ENCODE data around the gene GRID1.

The GRID1 gene

DNA sequence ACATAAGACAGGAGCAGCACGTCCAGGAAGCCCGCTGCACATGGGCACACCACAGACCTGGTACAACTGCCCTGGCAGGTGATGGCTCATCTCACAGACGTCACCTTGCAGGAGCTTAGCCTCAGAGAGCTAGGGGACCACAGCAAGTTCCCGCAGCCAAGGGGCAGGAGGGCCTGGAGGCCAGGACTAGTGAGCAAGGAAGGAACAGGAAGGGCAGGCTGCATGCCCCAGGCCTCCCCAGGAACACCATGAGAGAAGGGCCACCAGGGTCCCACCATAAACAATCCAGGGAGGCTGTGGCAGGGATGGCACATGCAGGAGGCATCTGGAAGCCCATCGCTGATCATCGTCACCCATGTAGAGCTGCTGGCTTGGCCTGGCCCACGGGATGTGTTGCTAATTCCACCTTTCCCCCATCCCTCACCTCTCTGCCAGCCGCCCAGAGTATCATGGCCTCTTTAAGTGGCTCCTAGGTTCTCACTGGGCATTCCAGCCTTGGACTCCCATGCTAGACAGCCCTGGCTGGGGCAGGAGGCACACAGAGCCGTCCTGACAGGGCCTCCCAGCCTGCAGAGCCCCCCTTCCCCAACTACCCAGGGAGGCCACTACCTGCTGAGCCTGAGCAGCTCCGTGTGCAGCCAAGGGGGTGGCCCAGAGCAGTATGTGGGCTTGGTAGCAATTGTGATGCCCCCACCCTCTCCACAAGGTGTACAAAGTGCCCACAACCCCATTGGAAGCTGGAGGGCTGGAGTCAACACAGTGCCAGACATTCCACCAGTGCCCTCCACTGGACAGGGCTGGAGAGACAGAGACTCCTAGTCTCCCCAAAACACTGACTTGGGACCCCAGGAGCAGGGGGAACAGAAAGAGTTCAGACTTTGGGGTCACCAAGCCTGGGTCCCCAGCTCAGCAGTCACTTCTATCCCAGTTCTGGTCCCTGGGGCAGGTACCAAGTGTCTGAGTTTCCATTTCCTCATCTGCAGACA is 35.5 kb downstream of the GRID1 start:
- CTCF ChIA-PET, result interaction anchor here (0.6 kb wide), 1 partner anchor 168 kb away, joined by 3 read pairs; no protein-coding TSS in a partner anchor

DNA sequence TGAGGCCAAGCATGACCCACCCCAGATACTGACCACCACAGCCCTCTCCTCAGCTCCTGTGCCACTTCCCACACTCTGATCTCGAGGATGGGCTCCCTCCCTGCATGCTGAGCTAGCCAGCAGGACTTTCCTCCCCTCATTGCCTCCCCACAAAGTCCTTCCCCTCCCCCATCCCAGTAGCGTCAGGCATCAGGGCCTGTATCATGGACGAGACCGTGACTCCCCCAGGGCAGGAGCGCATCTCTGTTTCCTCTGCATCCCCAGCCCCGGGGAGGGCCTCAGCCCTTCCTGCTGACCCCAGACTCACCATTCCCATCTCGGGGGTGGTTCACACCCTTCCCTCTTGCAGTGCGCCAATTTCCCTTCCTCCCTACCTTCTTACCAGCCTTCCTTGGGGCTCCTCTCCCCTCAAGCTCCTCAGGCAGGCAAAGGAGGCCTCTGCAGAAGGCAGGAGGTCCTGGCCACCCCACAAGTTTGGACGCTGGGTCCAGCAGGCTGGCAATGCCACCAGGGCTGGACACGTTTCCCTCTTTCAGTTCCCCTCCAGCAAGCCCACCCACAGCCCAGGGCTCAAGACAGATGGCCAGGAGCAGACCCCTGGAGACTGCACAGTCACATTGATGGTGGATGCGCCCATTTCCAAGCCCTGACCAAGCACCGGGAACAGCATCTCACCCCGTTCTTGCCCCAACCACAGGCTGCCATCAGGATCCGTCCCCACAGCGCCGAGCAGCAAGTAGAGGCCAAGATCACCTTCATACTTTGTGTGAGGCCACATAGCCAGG is 36.5 kb downstream of the GRID1 start:
- ChIA-PET POLR2A (no interaction called here), CTCF (interaction anchor here (0.6 kb wide), 1 partner anchor 167 kb away, joined by 3 read pairs; no protein-coding TSS in a partner anchor)
- TF ChIP-seq SALL2 (tag by site-specific recombination; IDR thresholded peaks at IDR 0.05; ENCODE audit: borderline replicate concordance), result no peak
- TF ChIP-seq ZNF157 (tag by site-specific recombination; IDR thresholded peaks at IDR 0.05), result no peak
- TF ChIP-seq ZNF394 (tag by site-specific recombination; IDR thresholded peaks at IDR 0.05; ENCODE audit: borderline replicate concordance), result no peak
- TF ChIP-seq ZNF146 (tag by site-specific recombination; IDR thresholded peaks at IDR 0.05), result no peak
- no peak for TF ChIP-seq ZBTB1 (tag by site-specific recombination; IDR thresholded peaks at IDR 0.05)
- no peak for TF ChIP-seq WT1 (tag by site-specific recombination; IDR thresholded peaks at IDR 0.05)
- no peak for TF ChIP-seq ZNF777 (tag by site-specific recombination; IDR thresholded peaks at IDR 0.05; ENCODE audit: borderline replicate concordance)
- TF ChIP-seq ZNF610 (tag by site-specific recombination; IDR thresholded peaks at IDR 0.05; ENCODE audit: borderline replicate concordance), result no peak
- TF ChIP-seq ZNF221 (tag by site-specific recombination; IDR thresholded peaks at IDR 0.05; ENCODE audit: borderline replicate concordance), result no peak
- TF ChIP-seq, protein P1, sequence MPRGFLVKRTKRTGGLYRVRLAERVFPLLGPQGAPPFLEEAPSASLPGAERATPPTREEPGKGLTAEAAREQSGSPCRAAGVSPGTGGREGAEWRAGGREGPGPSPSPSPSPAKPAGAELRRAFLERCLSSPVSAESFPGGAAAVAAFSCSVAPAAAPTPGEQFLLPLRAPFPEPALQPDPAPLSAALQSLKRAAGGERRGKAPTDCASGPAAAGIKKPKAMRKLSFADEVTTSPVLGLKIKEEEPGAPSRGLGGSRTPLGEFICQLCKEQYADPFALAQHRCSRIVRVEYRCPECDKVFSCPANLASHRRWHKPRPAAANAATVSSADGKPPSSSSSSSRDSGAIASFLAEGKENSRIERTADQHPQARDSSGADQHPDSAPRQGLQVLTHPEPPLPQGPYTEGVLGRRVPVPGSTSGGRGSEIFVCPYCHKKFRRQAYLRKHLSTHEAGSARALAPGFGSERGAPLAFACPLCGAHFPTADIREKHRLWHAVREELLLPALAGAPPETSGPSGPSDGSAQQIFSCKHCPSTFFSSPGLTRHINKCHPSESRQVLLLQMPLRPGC (tag by site-specific recombination; IDR thresholded peaks at IDR 0.05), result no peak
- TF ChIP-seq HOXA7 (CRISPR knock-in tag; IDR thresholded peaks at IDR 0.05; ENCODE audit: borderline replicate concordance), result no peak
- no peak for TF ChIP-seq ZNF473 (tag by site-specific recombination; IDR thresholded peaks at IDR 0.05)
- TF ChIP-seq ZNF223 (tag by site-specific recombination; IDR thresholded peaks at IDR 0.05), result no peak
- TF ChIP-seq, protein P2, sequence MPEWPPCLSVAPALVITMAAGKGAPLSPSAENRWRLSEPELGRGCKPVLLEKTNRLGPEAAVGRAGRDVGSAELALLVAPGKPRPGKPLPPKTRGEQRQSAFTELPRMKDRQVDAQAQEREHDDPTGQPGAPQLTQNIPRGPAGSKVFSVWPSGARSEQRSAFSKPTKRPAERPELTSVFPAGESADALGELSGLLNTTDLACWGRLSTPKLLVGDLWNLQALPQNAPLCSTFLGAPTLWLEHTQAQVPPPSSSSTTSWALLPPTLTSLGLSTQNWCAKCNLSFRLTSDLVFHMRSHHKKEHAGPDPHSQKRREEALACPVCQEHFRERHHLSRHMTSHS (tag by site-specific recombination; IDR thresholded peaks at IDR 0.05), result no peak
- no peak for TF ChIP-seq BCL11B (tag by site-specific recombination; IDR thresholded peaks at IDR 0.05; ENCODE audit: low read depth)
- TF ChIP-seq ZNF335 (tag by site-specific recombination; conservative IDR thresholded peaks at IDR 0.05), result no peak
- no peak for TF ChIP-seq ZNF426 (tag by site-specific recombination; IDR thresholded peaks at IDR 0.05)

More for the DNA sequence above, 35.5 kb downstream of the GRID1 start:
- POLR2A ChIA-PET, result no interaction called here
- TF ChIP-seq TRIM28 (IDR thresholded peaks at IDR 0.05; ENCODE audit: borderline replicate concordance, low read length) (no peak), ZNF221 (tag by site-specific recombination; IDR thresholded peaks at IDR 0.05; ENCODE audit: borderline replicate concordance) (no peak), ZIC2 (tag by site-specific recombination; IDR thresholded peaks at IDR 0.05) (peak; percentile 74)
- no peaks in the 10 kb centered on the region for H3K9me3 ChIP-seq (ENCODE audit: control insufficient read depth, insufficient read depth, low read depth, low read length)
- no peak overlapping the region for H3K27ac ChIP-seq (ENCODE audit: extremely low read depth, low read depth, low read length)
- no peak overlapping the region for H3K4me3 ChIP-seq (ENCODE audit: low read depth, low read length)
- H3K4me1 ChIP-seq (ENCODE audit: control insufficient read depth, insufficient read depth, low read length), result no peaks in the 10 kb centered on the region
- H3K36me3 ChIP-seq (ENCODE audit: control insufficient read depth in 2 of 2, insufficient read depth in 1 of 2, low read length in 2 of 2), result no peaks in the 10 kb centered on the region

More for the DNA sequence above, 36.5 kb downstream of the GRID1 start:
- Histone ChIP-seq H3K4me1 (ENCODE audit: control insufficient read depth, insufficient read depth, low read length) (no peaks in the 10 kb centered on the region), H3K27ac (ENCODE audit: extremely low read depth, low read depth, low read length) (no peak overlapping the region), H3K36me3 (ENCODE audit: control insufficient read depth in 2 of 2, insufficient read depth in 1 of 2, low read length in 2 of 2) (no peaks in the 10 kb centered on the region), H3K9me3 (ENCODE audit: control insufficient read depth, insufficient read depth, low read depth, low read length) (no peaks in the 10 kb centered on the region), H3K4me3 (ENCODE audit: low read depth, low read length) (no peak overlapping the region)
